HG02885 (cell line): ENCODE measurements around the gene RASAL2.
A peak's percentile ranks its signal among the peaks of the same experiment; 100 is the strongest.
"Not testable (repeated sequence)": the region's sequence is repeated elsewhere in the genome, so short reads cannot be mapped to it uniquely, and the experiment has no call there.

Source experiments
- ATAC-seq: cut with Tn5 transposase; IDR thresholded peaks from one replicate; pipeline ENCODE4 v1.9.1; 2021; ENCODE audit warnings: mild to moderate bottlenecking; ENCODE audit not compliant: unreplicated experiment, poor library complexity

RASAL2 gene

DNA sequence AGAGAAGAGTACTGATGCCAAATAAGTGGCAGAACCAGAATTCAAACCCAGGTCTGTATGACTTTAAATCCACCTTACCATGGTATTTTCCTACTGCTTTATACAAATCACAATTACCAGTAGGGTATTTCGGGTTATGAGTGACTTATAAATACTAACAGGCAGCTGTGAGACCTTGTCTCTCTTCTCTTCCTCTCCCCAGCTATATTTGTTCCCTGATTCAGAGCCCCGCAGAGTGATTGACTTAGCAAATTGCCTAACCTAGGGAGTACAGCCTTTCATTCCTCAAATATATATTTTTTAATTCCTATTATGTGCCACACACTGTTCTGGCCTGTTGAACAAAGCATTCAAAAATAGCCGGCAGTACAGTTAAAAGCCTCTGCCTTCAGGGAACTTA is 234.8 kb downstream of the RASAL2 start:
- no peak for ATAC-seq

DNA sequence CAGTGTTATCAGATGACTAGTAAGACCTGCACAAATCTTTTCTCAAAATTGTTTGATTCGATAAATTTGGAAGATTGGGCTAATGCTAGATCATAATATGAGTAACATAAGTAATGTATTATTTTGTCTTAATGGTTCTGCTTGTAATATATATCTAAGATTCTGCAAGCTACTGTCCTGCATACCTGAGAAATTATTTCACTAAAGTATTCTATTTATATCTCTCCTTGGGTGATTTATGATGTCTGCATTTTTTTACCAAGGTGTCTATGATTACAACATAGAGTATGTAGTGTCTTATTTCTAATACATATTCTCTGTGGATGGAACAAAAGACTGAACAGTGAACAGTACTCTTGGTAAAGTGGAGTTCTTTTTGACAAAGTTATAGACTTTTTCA is 236.2 kb downstream of the RASAL2 start:
- ATAC-seq: no peak

DNA sequence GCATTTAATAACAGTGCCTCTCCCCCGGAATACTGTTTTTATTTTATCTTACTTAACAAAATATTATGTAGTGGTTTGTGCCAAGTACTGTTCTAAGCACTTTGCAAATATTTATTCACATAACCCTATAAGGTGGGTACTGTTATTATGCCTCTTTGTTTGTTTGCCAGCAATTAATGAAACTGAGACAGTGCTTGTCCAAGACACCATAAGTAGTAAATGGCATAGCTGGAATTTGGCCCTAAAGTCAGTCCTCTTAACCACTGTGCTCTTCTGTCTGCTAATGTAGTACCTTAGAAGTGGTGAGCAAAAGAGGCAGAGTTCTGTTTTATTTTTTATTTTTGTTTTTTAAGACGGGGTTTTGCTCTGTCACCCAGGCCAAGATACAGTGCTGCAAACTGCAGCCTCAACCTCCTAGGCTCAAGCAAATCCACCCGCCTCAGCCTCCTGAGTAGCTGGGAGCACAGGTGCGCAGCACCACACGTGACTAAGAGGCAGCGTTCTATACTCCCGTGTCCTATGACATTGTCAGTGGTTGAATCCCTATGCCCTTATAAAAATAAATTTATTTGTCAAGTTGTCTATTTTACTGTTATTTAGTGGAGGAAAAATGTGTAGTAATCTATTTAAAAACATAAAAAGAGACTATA is 237.1 kb downstream of the RASAL2 start:
- ATAC-seq: no peak

DNA sequence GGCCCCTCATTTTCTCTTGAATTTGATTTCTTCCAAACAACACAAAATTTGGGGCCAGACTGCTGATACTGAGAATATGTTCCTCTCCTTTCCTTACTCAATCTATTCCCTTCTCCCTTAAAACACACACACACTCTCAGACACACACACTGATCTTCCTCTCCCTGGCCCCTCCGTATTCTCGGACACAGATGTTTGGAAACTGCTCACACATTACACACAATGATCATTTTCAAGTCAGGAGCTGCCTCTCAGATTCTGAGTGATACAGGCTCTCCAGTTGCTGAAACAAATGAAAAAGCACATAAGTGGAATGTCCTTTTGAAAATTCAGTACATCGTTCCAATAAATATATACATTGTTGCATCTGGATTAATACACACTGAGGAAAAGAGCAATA is 241.5 kb downstream of the RASAL2 start:
- no peak for ATAC-seq

DNA sequence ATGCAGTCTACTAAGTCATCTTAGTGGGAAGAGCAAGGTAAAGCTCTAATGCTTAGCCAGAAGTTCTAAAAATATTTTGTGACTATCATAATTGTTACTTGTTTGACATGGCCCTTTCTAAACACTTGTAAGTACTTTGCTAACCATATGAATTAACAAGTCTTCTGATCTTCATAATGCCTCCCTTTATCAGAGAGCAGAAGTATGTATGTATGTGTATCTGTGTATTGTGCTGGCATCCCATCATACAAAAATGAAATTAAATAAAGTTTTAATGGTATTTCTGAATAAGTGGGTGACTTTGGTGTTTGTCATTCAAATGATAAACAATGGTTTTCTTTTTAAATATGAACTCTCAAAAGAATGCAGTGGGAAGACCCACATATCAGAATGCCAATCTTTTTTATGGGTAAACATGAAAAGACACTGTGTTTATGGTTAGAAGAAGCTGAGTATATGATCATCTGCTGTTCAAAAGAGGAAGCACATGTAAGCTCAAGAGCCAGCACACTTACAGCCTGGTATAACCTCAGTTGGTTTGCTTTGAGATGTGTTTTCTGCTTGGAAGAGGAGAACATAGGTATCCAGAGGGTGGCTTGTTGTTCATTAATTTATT is 243.3 kb downstream of the RASAL2 start:
- ATAC-seq: no peak

DNA sequence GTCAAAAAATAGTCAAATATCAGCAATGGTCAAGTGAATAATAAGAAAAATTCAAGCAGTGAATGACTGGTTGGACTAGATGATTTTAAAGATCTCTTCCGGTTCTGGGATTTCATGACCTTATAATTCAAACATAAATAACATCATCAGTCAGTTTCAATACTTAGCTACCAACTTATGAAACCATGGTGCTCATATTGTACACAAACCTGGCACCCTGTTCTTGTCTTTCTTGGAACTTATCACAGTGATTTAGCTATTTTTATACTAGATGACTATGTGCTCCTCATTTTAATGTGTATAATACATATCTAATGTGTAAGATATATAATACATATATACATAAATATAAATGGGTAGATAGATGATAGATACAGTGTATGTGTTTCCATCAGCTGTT is 245.9 kb downstream of the RASAL2 start:
- no peak for ATAC-seq

DNA sequence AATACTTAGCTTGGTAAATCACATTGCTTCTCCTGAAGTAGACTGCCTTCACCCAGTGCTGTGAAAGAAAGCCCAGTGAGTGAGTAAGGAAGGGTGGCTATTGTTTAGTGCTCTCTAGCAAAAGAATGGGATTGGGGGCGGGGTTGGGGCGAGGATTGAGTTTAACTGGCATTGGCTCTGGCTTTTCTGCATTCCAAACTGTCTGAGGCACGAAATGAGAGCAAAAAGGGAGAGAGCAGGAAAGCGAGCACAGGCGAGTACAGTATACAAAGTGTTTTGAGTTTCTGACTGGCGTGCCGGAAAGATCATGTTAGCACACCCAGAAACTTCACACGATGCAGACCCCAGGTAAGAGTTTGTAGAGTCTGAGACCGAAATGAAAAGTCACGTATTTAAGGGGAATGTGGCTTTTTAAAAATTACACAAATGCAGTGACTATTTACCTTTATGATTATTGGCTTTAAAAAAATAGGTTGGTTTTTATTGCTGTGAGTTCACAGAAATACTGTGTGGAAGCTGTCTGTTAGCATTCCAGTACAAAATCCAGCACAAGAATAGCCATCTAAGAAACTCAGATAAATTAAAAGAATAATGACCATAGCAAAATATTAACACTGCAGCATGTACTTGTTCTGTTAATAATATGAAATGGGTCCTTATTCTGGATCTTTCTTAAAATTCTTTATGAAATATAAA is 247.5 kb downstream of the RASAL2 start:
- no peak for ATAC-seq

DNA sequence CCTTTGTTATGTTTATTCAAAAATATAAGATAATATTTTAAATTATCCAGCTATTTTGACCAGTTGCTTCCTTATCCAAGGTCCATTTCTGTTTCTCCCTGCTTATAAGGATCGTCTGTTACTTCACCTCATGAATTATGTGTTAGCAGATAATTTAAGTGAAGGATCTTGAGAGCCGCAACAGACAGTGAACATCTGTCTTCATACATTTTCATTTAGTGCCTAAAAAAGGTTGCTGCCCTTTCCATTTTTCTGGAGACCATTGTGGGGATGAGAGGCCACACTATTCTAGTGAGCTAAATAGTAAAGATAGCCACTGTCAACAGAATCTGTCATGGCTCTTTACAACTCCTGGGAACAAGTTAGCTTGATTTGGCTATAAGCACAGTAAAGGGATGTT is 248.8 kb downstream of the RASAL2 start:
- no peak for ATAC-seq

DNA sequence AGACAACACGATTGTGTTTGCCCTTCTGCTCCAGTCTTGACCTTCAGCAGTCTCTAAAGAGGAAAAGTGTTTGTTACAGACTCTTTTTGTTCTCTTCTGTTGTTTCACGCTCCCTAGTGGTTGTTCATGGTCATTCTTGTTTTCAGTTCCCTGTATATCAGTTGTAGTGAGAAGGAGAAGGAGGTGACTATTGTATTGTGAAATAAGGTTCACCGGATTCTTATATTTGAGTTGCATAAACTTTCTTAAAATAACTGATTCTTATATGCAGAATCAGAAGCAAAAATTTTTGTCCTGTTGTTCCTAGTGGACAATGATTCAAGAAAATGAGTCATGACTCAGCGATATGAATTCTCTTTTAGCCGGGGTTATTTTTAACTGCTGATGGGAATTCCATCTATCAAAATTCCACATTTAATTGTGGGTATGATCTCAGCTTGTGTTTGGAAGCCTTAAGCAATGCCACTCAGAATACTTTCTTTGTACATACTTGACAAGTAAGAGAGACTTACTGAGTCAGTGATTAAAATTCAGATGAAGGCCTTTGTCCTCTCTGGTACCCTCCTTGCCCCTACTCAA is 250.7 kb downstream of the RASAL2 start:
- peak; percentile 79 for ATAC-seq

DNA sequence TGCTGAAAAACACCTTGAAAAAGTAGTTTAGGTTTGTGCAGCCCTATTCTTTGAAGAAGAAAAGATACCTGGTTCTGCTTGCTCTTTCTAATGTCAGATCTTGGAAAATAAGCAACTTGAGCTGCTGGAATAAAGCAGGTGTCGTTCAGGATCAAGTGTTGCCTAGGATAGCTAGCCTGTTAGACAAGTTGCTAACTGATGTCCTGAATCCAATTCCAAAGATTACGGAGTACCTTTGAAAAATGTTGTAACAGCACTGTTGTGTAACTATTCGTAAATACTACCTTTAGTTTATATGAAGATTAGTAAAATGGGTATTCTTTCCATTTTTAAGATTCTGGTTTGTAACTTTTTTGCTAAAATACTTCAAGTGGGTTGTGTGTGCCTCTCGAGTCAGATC is 251.3 kb downstream of the RASAL2 start:
- no peak for ATAC-seq

DNA sequence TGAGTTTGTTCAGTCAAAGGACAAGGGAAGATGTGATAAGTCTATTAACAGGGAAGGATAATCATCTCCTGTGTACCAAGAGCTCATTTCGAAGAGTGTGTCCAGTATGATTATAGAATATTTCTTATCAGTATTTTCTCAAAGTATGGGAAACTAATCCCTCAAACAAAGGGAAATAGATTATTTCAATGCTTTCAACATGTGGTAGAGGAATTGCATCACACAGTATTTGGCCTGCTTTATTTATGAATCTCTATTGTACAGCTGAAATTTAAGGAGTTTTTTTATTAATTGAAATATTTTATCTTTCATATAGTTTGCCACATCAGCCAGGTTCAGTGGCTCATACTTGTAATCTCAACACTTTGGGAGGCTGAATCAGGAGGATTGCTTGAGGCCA is 251.9 kb downstream of the RASAL2 start:
- no peak for ATAC-seq

DNA sequence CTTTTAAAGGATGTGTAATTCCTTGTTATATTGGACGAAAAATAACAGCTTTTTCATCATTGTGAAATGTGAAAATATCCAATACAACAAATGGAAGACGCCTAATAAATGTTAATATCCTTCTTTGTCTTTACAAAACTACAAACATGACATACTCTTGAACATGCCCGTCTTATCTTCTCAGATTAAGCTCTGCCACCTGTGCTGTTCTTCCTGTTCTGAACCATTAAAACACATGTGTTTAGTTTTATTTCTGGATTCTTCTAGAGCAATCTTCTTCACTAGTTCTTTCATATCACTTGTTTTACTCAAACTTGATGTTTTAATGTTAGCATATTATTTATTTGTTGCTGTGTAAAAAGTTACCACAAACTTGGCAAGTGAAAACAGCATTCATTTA is 255.9 kb downstream of the RASAL2 start:
- no peak for ATAC-seq

DNA sequence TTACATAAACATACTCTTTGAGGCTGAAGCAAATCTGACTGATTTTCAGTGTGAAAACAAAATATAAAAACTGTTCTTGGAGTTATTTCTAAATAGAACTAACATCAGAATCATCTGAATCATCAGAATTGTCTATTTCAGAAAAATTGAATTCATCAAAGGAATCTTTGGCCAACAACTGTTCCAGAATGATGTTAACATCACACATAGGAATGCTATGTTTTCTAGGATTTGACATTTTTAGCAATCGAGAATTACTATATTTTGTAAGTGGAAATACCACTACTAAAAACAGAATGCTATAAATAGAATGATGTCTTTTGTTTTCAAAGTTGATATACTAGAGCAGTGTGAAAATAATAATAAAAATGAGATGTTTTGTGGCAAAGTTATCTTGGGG is 258.0 kb downstream of the RASAL2 start:
- not testable (repeated sequence) for ATAC-seq

DNA sequence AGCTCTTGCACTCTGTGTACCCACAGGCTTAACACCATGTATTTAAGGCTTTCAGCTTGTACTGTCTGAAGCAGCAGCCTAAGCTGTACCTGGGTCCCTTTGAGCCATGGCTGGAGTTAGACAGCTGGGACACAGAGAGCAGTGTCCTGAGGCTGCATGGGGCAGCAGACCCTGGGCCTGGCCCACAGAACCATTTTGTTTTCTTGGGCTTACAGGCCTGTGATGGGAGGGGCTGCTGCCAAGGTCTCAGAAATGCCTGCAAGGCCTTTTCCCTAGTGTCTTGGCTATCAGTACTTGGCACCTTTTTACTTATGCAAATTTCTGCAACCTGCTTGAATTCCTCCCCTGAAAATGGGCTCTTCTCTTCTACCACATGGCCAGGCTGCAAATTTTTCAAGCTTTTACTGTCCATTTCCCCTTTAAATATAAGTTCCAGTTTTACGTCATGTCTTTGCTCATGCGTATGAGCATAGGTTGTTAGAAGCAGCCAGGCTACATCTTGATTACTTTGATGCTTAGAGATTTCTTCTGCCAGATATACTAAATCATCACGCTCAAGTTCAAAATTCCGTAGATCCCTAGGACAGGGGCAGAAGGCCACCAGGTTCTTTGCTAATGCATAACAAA is 259.0 kb downstream of the RASAL2 start:
- ATAC-seq: no peak

DNA sequence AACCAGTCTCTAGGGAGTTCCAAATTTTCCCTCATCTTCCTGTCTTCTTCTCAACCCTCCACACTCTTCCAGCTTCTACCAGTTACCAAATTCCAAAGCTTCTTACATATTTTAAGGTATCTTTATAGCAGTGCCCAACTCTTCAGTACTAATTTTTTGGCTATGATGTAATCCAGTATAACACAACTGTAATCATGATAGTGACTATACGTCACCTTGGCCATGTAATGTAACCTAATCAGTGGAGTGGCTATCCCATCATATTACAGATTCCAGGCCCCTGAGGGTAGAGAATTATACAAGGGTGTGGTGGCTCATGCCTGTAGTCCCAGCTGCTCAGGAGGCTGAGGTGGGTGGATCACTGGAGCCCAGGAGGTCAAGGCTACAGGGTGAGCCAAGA is 259.6 kb downstream of the RASAL2 start:
- ATAC-seq: no peak

DNA sequence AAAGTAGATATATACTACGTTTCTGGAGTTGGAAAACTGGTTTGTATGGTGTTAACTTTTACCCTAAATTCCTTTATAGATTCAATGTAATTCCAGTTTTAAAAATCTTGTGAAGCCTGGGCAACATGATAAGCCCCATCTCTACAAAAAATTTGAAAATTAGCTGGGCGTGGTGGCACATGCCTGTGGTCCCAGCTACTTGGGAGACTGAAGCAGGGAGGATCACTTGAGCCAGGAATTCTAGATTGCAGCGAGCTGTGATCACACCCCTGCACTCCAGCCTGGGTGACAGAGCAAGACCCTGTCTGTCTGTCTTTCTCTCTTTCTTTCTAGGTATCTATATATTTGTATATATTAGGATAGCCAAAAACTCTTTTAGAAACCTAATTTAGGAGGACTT is 260.9 kb downstream of the RASAL2 start:
- no peak for ATAC-seq

DNA sequence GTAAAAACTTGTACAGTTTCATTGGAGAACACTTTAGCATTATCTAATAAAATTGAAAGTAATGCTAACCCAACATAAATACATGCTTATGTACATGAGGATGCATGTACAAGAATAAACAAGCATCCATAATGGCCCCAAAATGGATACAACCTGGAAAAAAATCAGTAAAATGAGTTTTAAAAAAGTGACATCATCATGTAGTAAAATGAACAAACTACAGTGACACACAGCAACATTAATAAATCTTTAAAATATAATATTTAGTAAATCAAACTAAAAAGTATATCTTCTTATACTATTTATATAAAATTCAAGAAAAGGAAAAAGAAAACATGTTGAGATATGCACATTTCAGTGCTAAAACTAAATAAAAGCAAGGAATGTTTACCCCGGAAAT is 262.4 kb downstream of the RASAL2 start:
- ATAC-seq: no peak

DNA sequence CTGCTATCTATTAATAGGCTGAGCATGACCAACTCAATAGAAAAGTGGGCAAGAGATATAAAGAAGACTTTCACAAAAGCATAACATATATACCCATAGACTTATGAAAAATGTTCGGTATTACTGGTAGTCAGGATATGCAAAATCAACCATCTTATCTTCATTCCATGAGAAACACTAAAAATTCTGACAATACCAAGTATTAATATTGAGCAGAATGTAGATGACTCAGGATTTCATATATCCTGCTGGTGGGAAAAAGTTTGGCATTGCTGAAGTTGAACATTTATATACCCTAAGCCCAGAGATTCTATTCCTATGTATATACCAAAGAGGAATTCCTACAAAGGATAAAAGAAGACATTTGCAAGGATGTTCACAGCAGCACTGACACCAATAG is 264.6 kb downstream of the RASAL2 start:
- no peak for ATAC-seq

DNA sequence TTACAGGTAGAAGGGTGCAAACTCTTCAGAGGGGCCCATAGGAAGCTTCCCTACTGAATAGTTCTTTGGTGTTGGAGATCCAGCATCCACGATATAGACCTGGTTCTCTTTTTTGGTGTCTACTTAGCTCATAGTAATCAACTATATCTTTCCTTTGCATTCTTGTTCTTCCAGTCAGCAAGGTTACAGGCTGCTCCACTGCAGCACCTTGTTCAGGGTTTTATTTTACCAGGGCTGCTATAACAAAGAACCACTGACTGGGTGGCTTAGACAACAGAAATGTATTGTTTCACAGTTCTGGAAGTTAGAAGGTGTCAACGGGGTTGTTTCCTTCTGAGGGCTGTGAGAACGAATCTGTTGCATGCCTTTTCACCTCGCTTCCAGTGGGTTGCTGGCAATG is 266.5 kb downstream of the RASAL2 start:
- ATAC-seq: no peak

DNA sequence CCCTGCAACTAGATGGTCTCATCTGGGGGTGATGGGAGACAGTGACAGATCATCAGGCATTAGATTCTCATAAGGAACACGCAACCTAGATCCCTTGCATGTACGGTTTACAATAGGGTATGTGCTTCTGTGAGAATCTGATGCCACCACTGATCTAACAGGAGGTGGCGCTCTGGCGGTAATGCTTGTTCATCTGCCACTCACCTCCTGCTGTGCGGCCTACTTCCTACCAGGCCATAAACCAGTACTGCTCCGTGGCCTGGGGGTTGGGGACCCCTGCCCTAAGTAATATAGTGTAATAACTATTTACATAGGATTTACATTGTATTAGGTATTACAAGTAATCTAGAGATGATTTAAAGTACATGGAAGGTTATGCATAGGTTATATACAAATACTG is 267.9 kb downstream of the RASAL2 start:
- no peak for ATAC-seq

DNA sequence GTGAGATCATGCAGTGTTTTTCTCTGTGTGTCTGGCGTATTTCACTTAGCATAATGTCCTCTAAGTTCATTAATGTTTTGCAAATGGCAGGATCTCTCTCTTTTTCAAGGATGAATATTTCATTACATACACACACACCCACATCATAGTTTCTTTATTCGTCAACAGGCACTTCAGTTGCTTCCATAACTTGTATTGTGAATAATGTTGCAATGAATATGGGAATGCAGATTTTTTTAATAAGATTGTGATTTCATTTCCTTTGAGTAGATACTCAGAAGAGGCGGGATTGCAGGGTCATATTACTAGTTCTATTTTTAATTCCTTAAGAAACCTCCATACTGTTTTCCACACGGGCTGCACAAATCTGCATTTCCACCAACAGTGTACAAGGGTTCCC is 268.8 kb downstream of the RASAL2 start:
- no peak for ATAC-seq
